Neural crest cell (in vitro differentiated cells): ENCODE results near the gene CACNA2D1. TPM values are rescaled to one million over a fixed set of nuclear protein-coding genes. Genes with fewer than 3 reads are reported as not detected.

Experiments used
- DNase-seq: peaks from one replicate; pipeline ENCODE4 v3.0.0; 2021; ENCODE audit warnings: low read depth, mixed read lengths, low spot score
- H3K27ac Mint-ChIP-seq: one replicate; pipeline ENCODE4 v1.8.0; 2021; ENCODE audit warnings: mild to moderate bottlenecking, mixed read lengths; ENCODE audit not compliant: unreplicated experiment
- H3K27me3 Mint-ChIP-seq: 2 replicates; pipeline ENCODE4 v1.8.0; 2021; ENCODE audit warnings: low read depth, mild to moderate bottlenecking, mixed read lengths
- H3K36me3 Mint-ChIP-seq: 2 replicates; pipeline ENCODE4 v1.8.0; 2021; ENCODE audit warnings: low read depth, mild to moderate bottlenecking, mixed read lengths
- H3K4me1 Mint-ChIP-seq: 2 replicates; pipeline ENCODE4 v1.8.0; 2021; ENCODE audit warnings: mixed read lengths
- H3K4me3 Mint-ChIP-seq: one replicate; pipeline ENCODE4 v1.8.0; 2021; ENCODE audit warnings: mild to moderate bottlenecking, mixed read lengths
- H3K9me3 Mint-ChIP-seq: 2 replicates; pipeline ENCODE4 v1.8.0; 2021; ENCODE audit warnings: mixed read lengths
- CTCF ChIP-seq: fragments of 200-600 bp; sonication (generic); conservative IDR thresholded peaks from 2 replicates; pipeline ENCODE4 v1.5.0; 2021; ENCODE audit warnings: antibody characterized with exemption, mild to moderate bottlenecking
- total RNA-seq: library from RNA; stranded (reverse); gene quantifications from 2 replicates; pipeline ENCODE4 v1.2.1, GENCODE V29; 2021

Gene CACNA2D1
- total RNA-seq, 1 donor from 2014 or later = 4.5 TPM

DNA sequence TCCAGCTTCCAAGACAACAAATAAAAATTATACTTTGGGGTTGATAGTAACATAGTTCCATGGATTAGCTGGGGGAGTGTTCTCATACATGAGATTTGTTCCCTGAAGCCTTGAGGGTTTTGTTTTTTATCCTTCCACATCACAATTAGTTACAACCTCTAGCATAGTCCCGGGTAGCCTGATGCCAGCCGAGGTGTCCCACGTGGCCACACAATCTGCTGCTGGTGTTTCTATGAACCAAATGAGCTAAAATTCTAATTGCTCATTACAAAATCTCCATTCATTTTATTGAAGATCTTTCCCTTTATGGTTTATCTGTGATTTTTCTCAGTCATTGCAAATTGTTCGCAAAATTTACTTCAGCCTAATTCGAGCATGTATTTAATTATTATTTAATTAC is 84.7 kb downstream of the CACNA2D1 start:
- DNase-seq = no peak
- no peaks in the 10 kb centered on the region for H3K36me3 Mint-ChIP-seq
- no peak overlapping the region for H3K27ac Mint-ChIP-seq
- H3K9me3 Mint-ChIP-seq = no peaks in the 10 kb centered on the region
- peaks cover 61% of the 10 kb centered on the region for H3K27me3 Mint-ChIP-seq
- no peak overlapping the region for H3K4me3 Mint-ChIP-seq
- TF ChIP-seq CTCF = no peak
- no peaks in the 10 kb centered on the region for H3K4me1 Mint-ChIP-seq

- H3K27me3 Mint-ChIP-seq = peaks cover 54% of the 10 kb centered on the region
- no peak overlapping the region for H3K4me3 Mint-ChIP-seq
- no peaks in the 10 kb centered on the region for H3K36me3 Mint-ChIP-seq
- H3K9me3 Mint-ChIP-seq = no peaks in the 10 kb centered on the region
- DNase-seq = no peak
- no peak for TF ChIP-seq CTCF
- no peak overlapping the region for H3K27ac Mint-ChIP-seq
- H3K4me1 Mint-ChIP-seq = no peaks in the 10 kb centered on the region
Measured at GRCh38 chr7:82358009-82358578, 85.5 kb downstream of the CACNA2D1 start.

GRCh38 chr7:82348251-82348650 is 95.3 kb downstream of the CACNA2D1 start:
- Mint-ChIP-seq H3K36me3 (no peaks in the 10 kb centered on the region), H3K4me3 (no peak overlapping the region), H3K4me1 (no peaks in the 10 kb centered on the region), H3K9me3 (no peaks in the 10 kb centered on the region), H3K27me3 (peaks cover 14% of the 10 kb centered on the region), H3K27ac (no peak overlapping the region)
- no peak for DNase-seq
- no peak for TF ChIP-seq CTCF

DNA sequence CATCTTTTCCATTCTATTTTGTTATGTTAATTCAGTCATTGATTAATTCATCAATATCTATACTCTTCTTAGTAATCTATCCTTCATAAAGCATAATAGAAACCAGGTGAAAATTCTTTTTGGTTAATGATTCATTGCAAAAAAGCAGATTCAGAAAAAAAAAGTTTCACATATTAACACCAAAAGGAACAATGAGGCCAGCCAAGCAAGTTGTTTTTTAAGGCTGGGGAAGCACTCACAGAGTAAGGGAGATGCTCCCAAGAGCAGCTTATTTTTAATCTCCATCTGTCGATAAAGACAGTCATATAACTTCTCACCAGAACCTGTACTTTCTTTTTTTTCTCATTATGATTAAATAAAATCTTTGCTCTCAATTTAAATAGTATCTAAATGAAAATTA is 95.8 kb downstream of the CACNA2D1 start:
- no peak overlapping the region for H3K4me3 Mint-ChIP-seq
- no peak for DNase-seq
- TF ChIP-seq CTCF = no peak
- no peaks in the 10 kb centered on the region for H3K9me3 Mint-ChIP-seq
- H3K27me3 Mint-ChIP-seq = peaks cover 16% of the 10 kb centered on the region
- no peaks in the 10 kb centered on the region for H3K36me3 Mint-ChIP-seq
- no peaks in the 10 kb centered on the region for H3K4me1 Mint-ChIP-seq
- no peak overlapping the region for H3K27ac Mint-ChIP-seq

- Mint-ChIP-seq H3K27me3 (peaks cover 13% of the 10 kb centered on the region), H3K4me1 (no peaks in the 10 kb centered on the region), H3K27ac (no peak overlapping the region), H3K4me3 (no peak overlapping the region), H3K9me3 (no peaks in the 10 kb centered on the region), H3K36me3 (no peaks in the 10 kb centered on the region)
- TF ChIP-seq CTCF = no peak
- DNase-seq = no peak
Measured at GRCh38 chr7:82345886-82346285, 97.7 kb downstream of the CACNA2D1 start.
